Measurements from ENCODE around the gene SPACA6.

- TF ChIP-seq CTCF (IDR thresholded peaks at IDR 0.05) (no peak), POLR2A (IDR thresholded peaks at IDR 0.05) (no peak)
These were observed 29.4 kb downstream of the SPACA6 start for GRCh38 chr19:51722492-51722891.

Measured in uterus (tissue), 2 donors.